AG09319 (cell line): Measurements from ENCODE around the gene NIN.

ENCODE experiments used
- DNase-seq: peaks from one replicate; pipeline ENCODE4 v3.0.0-alpha.2; 2010; ENCODE audit warnings: low read depth; ENCODE audit errors: extremely low read depth
- TF ChIP-seq, protein P1 (sequence below): IDR thresholded peaks from 2 replicates; pipeline ENCODE4 v1.5.1; 2011; ENCODE audit warnings: low read depth, mild to moderate bottlenecking, inconsistent platforms, low read length, moderate library complexity

NIN gene

DNA sequence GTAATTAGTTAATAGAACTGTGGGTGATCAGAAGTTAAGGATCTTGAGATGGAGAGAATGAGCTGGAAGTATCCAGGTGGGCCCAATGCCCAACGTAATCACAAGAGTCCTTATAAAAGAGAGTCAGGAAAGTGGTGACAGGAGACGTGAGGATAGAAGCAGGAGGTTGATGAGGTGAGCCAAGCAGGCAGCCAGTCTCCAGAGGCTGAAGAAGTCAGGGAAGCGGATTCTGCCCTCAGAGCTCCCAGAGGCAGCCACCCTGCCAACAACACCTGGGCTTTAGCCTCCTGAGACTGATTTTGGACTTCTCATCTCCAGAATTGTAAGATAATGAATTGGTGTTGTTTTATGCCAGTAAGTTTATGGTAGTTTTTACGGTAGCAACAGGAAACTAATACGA, 152.8 kb downstream of the NIN start:
- DNase-seq: no peak
- TF ChIP-seq, protein P1, sequence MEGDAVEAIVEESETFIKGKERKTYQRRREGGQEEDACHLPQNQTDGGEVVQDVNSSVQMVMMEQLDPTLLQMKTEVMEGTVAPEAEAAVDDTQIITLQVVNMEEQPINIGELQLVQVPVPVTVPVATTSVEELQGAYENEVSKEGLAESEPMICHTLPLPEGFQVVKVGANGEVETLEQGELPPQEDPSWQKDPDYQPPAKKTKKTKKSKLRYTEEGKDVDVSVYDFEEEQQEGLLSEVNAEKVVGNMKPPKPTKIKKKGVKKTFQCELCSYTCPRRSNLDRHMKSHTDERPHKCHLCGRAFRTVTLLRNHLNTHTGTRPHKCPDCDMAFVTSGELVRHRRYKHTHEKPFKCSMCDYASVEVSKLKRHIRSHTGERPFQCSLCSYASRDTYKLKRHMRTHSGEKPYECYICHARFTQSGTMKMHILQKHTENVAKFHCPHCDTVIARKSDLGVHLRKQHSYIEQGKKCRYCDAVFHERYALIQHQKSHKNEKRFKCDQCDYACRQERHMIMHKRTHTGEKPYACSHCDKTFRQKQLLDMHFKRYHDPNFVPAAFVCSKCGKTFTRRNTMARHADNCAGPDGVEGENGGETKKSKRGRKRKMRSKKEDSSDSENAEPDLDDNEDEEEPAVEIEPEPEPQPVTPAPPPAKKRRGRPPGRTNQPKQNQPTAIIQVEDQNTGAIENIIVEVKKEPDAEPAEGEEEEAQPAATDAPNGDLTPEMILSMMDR: no peak

DNA sequence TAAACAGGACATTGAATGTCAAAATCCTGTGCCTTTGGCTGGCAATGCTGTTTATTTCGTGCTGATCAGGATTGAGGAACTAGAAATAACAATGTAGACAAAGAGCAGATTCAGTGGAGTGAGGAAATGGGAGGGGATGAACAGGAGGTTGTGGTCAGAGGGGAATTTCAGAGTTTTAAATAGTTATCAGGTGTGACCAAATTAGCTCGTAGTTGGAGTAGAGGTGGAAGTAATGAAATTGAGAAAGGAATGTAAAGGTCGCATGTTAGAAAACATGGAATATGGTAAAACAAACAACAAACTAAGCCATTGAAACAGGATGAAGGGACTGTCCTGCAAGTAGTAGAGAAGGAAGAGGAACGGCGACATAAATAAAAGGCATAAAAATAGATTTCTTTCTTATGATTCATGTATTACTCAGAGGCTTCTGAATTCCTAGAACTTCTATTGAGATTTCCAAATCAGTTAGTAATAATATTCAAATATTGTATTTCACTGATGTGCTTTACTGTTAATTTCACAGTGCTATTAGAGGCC, 153.4 kb downstream of the NIN start:
- no peak for DNase-seq
- TF ChIP-seq, protein P1: no peak

DNA sequence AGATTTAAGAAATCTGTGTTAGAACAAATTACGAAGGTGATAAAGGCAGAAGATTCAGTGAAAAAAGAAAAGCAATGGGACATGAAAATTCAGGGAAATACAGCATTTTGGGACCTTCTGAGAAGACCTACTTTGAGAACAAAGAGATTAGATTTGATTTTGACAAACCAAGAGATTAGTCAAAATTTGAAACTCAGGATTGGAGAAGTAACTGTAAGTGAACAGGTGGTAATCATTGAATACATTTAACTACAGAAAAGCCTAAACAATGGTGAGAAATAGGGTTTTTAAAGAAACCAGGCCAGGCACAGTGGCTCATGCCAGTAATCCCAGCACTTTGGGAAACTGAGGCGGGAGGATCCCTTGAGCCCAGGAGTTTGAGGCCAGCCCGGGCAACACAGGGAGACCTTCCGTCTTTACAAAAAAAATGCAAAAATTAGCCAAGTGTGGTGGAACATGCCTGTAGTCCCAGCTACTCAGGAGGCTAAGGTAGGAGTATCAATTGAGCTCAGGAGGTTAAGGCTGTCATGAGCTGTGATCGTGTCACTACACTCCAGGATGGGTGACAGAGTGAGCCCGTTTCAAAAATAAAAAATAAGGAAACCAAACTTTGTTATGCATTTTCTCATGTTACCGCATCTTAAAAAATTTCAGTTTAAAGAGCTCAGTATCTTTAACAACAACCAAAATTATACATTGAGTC, 154.0 kb downstream of the NIN start:
- DNase-seq: no peak
- TF ChIP-seq, protein P1: no peak

- no peak for DNase-seq
- TF ChIP-seq, protein P1: no peak
Observed at GRCh38 chr14:50675597-50675996, 155.4 kb downstream of the NIN start.

GRCh38 chr14:50670866-50671256, 160.1 kb downstream of the NIN start:
- TF ChIP-seq, protein P1: no peak
- no peak for DNase-seq

DNA sequence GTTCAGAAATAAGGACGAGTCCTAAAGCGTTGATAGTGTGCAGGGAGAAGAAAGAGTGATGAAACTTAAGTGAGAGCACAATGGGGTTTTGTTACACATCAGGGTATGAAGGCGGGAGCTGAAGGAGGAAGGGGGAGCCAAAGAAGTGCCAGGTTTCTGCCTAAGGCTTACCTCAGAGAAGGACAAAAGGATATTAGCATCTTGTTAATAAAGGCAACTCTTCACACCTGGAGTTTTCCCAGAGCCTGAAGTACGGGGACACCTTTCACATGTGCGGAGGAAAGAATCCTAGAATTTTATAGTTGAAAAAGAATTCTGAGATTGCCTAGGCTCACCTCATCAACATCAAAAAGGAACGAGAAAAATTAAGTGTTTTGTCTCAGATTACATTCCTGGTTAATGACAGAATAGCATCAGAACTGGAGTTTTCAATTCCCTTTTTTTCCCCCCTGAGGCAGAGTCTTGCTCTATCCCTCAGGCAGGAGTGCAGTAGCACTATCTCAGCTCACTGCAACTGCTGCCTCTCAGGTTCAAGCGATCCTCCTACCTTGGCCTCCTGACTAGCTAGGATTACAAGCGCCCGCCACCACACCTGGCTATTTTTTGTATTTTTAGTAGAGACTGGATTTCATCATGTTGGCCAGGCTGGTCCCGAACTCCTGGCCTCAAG, 160.6 kb downstream of the NIN start:
- no peak for DNase-seq
- TF ChIP-seq, protein P1: no peak
